ENCODE data around the gene PLEKHM1. TPM values are rescaled to one million over a fixed set of nuclear protein-coding genes. Genes with fewer than 3 reads are reported as not detected.

The PLEKHM1 gene
- total and polyA plus RNA-seq, 2 donors (not counting 3 experiments of a cell fraction or from before 2014, with no cell fraction given): 29.7 to 52.0 TPM

- no peak for FAIRE-seq
- no TSS peak for BruUV-seq (replicated peaks)
Measured at GRCh38 chr17:45393411-45393810, 97.1 kb downstream of the PLEKHM1 start.

DNA sequence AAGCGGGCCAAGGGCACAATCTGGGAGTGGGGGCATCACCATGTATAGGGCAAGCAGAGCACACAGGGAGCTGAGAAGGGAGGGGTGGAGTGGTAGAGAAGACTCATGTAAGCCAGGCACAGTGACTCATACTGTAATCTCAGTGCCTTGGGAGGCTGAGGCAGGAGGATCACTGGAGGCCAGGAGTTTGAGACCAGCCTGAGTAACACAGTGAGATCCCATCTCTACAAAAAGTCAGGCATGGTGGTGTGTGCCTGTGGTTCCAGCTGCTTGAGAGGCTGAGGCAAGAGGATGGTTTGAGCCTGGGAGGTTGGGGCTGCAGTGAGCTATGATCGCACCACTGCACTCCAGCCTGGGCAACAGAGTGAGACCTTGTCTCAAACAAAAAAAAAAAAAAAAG lies 98.6 kb downstream of the PLEKHM1 start:
- no peak overlapping the region for H3K9ac ChIP-seq (replicated peaks; ENCODE audit: extremely low read depth, insufficient read depth, low read length)
- no peaks in the 10 kb centered on the region for H3K9me3 ChIP-seq (replicated peaks; ENCODE audit: control insufficient read depth, insufficient read depth, low read length)
- TF ChIP-seq JUN (IDR thresholded peaks at IDR 0.05; ENCODE audit: borderline replicate concordance, insufficient read depth, insufficient read length, low read depth) (no peak), MYC (IDR thresholded peaks at IDR 0.05; ENCODE audit: low read depth, low read length) (no peak), POLR2AphosphoS5 (IDR thresholded peaks at IDR 0.05; ENCODE audit: insufficient read depth, low read depth, low read length) (no peak), EZH2 (IDR thresholded peaks at IDR 0.05; ENCODE audit: borderline replicate concordance, low read depth, low read length, severe bottlenecking) (no peak), POLR2A (IDR thresholded peaks at IDR 0.05; ENCODE audit: low read depth, low read length) (no peak), GATA2 (IDR thresholded peaks at IDR 0.05; ENCODE audit: insufficient read depth, insufficient read length, low read depth, low read length) (no peak)
- TF ChIP-seq, protein P1, sequence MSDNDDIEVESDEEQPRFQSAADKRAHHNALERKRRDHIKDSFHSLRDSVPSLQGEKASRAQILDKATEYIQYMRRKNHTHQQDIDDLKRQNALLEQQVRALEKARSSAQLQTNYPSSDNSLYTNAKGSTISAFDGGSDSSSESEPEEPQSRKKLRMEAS (IDR thresholded peaks at IDR 0.05; ENCODE audit: insufficient read depth, insufficient read length): no peak
- TF ChIP-seq, protein P2, sequence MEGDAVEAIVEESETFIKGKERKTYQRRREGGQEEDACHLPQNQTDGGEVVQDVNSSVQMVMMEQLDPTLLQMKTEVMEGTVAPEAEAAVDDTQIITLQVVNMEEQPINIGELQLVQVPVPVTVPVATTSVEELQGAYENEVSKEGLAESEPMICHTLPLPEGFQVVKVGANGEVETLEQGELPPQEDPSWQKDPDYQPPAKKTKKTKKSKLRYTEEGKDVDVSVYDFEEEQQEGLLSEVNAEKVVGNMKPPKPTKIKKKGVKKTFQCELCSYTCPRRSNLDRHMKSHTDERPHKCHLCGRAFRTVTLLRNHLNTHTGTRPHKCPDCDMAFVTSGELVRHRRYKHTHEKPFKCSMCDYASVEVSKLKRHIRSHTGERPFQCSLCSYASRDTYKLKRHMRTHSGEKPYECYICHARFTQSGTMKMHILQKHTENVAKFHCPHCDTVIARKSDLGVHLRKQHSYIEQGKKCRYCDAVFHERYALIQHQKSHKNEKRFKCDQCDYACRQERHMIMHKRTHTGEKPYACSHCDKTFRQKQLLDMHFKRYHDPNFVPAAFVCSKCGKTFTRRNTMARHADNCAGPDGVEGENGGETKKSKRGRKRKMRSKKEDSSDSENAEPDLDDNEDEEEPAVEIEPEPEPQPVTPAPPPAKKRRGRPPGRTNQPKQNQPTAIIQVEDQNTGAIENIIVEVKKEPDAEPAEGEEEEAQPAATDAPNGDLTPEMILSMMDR (IDR thresholded peaks at IDR 0.05; ENCODE audit: extremely low read depth in 1 of 2, insufficient read depth in 1 of 2, low read depth in 1 of 2, low read length in 2 of 2): no peak
- no peaks in the 10 kb centered on the region for H3K79me2 ChIP-seq (ENCODE audit: control insufficient read depth, insufficient read depth, low read length)
- H3K4me3 ChIP-seq (replicated peaks in 1 of 3; ENCODE audit: insufficient read depth in 1 of 3, low read depth in 1 of 3, low read length in 3 of 3): no peak overlapping the region
- dilution Hi-C loops (cut with MboI; ENCODE audit: extremely low pct_ligation_motif_present, low sequenced_read_pairs): no loop called here
- no peaks in the 10 kb centered on the region for H4K20me1 ChIP-seq (replicated peaks; ENCODE audit: control insufficient read depth, extremely low read depth, insufficient read depth, low read length)
- intact Hi-C loops (cut with micrococcal nuclease): loop anchor here (10.0 kb wide), 1 partner anchor 443 kb away; no protein-coding TSS in a partner anchor
- POLR2A ChIA-PET: no interaction called here
- no peak overlapping the region for H3K27ac ChIP-seq (ENCODE audit: insufficient read depth, low read depth, low read length)
- FAIRE-seq (no peak), DNase-seq (ENCODE audit: low read depth, low spot score) (no peak)
- BruUV-seq (replicated peaks): no TSS peak
- no peak overlapping the region for H2AFZ ChIP-seq (ENCODE audit: low read depth, low read length)
- H3K36me3 ChIP-seq (ENCODE audit: control insufficient read depth in 2 of 2, extremely low read depth in 1 of 2, insufficient read depth in 2 of 2, low read length in 2 of 2): peaks cover 0 to 6% of the 10 kb centered on the region in 2 experiments
- no peak overlapping the region for H3K4me2 ChIP-seq (ENCODE audit: insufficient read depth, low read length)
- CTCF ChIA-PET: interaction anchor here (1.0 to 12.8 kb wide), 6 partner anchors 9 to 460 kb away, joined by 4 to 283 read pairs (median 10); partner anchors contain the start of gene FMNL1
- H3K27me3 ChIP-seq (ENCODE audit: control insufficient read depth in 2 of 2, insufficient read depth in 2 of 2, low read length in 2 of 2): peaks cover 0 to 6% of the 10 kb centered on the region in 2 experiments
- H3K9me1 ChIP-seq (replicated peaks; ENCODE audit: control insufficient read depth, extremely low read depth, insufficient read depth, low read length): no peaks in the 10 kb centered on the region
- H3K4me1 ChIP-seq (ENCODE audit: control insufficient read depth, extremely low read depth, insufficient read depth, low read length): no peaks in the 10 kb centered on the region

More at GRCh38 chr17:45393411-45393810, 97.1 kb downstream of the PLEKHM1 start:
- dilution Hi-C loops (cut with MboI; ENCODE audit: extremely low pct_ligation_motif_present, low sequenced_read_pairs): no loop called here
- Histone ChIP-seq H3K27ac (ENCODE audit: insufficient read depth, low read depth, low read length) (no peak overlapping the region), H3K9me1 (replicated peaks; ENCODE audit: control insufficient read depth, extremely low read depth, insufficient read depth, low read length) (no peaks in the 10 kb centered on the region), H3K27me3 (ENCODE audit: control insufficient read depth in 2 of 2, insufficient read depth in 2 of 2, low read length in 2 of 2) (peaks cover 0 to 6% of the 10 kb centered on the region in 2 experiments), H3K4me2 (ENCODE audit: insufficient read depth, low read length) (no peak overlapping the region), H3K36me3 (ENCODE audit: control insufficient read depth in 2 of 2, extremely low read depth in 1 of 2, insufficient read depth in 2 of 2, low read length in 2 of 2) (peaks cover 0 to 12% of the 10 kb centered on the region in 2 experiments), H3K9me3 (replicated peaks; ENCODE audit: control insufficient read depth, insufficient read depth, low read length) (no peaks in the 10 kb centered on the region), H2AFZ (ENCODE audit: low read depth, low read length) (no peak overlapping the region), H3K79me2 (ENCODE audit: control insufficient read depth, insufficient read depth, low read length) (no peaks in the 10 kb centered on the region), H3K4me1 (ENCODE audit: control insufficient read depth, extremely low read depth, insufficient read depth, low read length) (no peaks in the 10 kb centered on the region), H3K9ac (replicated peaks; ENCODE audit: extremely low read depth, insufficient read depth, low read length) (no peak overlapping the region), H3K4me3 (replicated peaks in 1 of 3; ENCODE audit: insufficient read depth in 1 of 3, low read depth in 1 of 3, low read length in 3 of 3) (no peak overlapping the region), H4K20me1 (replicated peaks; ENCODE audit: control insufficient read depth, extremely low read depth, insufficient read depth, low read length) (no peaks in the 10 kb centered on the region)
- intact Hi-C loops (cut with micrococcal nuclease): loop anchor here (10.0 kb wide), 1 partner anchor 441 kb away; no protein-coding TSS in a partner anchor
- POLR2A ChIA-PET: no interaction called here
- TF ChIP-seq POLR2AphosphoS5 (IDR thresholded peaks at IDR 0.05; ENCODE audit: insufficient read depth, low read depth, low read length): no peak
- CTCF ChIA-PET: interaction anchor here (1.3 to 12.8 kb wide), 6 partner anchors 8 to 247 kb away, joined by 5 to 283 read pairs (median 11); no protein-coding TSS in a partner anchor
- no peak for DNase-seq (ENCODE audit: low read depth, low spot score)

All from endothelial cell of umbilical vein (primary cell).